HK-2 (cell line): ENCODE data around the gene RASAL2.

ENCODE experiments used
- DNase-seq: peaks from one replicate; pipeline ENCODE4 v3.0.0-alpha.2; 2018; ENCODE audit not compliant: unreplicated experiment

The RASAL2 gene

DNA sequence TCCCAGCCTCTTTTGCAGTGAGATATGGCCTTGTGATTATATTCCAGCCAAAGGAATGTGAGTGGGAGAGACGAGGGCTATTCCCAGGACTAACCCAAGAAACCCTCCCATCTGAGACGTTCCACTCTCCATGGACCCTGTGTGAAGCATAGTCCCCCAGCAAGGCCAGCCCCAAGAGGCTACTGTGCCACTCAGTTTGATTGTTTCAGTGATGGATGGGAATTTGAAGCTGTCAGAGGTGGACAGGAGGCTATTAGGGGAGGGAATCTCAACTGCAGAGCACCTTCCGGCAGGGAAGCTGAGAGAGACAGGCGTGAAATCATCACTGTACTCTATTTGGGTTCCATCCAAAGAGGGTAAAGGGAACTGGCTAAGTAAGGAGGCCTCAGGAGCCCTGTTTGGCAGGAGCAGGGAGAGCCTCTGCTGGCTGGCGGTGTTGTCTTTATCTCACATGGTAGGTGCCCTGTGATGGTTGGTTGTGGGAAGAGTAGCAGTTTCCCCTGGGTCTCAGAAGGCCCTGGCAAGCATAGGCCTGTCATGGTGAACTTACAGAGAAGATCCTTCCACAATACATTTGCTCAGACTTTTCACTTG is 415.6 kb downstream of the RASAL2 start:
- DNase-seq, result no peak

DNA sequence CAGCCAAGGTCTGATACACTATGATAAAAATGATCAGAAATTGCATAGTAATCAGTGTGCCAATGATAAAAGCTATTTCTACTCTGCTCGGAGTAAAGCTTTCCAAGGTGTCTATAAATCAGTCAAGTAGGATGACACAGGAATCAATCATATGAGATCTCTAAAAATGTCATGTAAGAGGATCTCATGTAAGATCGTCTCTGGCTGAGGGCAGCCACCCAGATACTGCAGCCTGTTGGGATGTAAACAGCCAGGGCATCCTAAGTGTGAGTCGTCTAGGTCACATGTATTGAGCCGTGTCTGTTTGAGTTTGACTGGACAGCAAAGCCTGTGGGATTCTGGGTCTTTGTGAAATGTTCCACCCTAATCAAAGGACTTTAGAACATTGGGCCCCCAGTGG is 416.3 kb downstream of the RASAL2 start:
- DNase-seq, result no peak

DNA sequence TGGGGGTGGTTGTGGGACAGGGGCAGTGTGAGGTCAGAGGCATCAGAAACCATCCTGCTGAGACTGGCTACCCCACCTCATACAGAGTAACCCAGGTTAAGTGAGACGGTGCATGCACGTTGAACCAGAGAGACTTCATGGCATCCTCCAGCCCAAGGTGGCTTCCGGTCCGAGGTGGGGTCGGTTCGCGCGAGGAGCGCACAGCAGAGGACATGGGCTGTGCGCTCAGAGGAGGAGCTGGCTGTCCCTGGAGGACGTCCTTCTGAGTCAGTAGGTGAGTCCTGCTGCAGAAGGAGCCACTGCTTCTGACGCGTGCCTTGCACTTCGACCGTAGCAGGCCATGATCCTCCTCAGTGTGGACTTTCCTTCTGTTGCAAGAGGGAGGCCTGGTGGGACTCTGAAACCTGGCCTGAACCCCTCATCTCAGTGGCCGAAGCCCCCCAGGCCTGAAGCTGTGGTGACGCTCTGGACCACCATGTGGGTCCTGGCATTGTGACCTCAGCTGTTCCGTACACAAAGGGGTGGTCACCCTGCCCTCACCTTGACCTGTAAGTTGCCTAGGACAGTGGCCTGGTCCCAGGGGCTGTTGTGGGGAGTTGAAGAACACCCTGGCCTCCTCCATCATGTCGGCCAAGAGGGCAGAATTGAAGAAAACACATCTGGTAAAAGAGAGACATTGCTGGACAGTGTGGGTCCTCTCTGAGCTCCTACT is 418.8 kb downstream of the RASAL2 start, which contains the start of gene TEX35:
Gene TEX35, plus strand, starts transcription at position 544 of the 712 bp plus-strand sequence. Its CDS starts 80 bp downstream, at position 624.
- no peak for DNase-seq

DNA sequence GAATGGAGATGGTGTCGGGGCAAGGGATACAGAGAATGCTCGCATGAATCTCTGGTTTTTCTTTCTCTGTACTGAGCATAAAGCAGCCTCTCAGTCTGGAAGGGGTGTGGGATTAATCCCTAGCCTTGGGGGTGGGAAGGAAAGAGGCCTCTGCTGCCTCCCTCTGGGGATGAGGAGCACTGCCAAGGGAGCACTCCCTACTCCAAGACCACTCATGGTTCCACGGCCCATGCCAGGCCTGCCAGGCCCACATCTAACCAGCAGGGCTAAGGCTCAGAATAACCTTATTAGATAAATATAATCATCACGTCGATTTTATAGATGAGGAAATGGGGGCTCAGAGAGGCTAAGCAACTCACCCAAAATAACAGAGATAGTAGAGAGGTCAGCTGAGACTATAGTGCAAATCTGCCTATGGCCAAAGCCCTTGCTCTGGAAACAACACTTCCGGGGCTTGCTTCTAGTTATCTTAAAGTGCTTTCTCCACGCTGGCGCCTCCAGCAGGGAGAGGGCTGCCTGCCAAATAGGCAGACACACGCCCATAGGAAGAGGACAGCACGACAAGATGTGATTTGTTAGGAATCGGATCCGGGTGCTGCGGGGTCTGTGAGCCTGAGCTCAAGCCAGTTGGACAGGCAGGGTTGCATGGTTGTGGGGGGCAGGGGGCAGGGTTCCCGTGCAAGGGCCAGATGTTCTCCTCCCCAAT is 419.5 kb downstream of the RASAL2 start:
- DNase-seq, result no peak

DNA sequence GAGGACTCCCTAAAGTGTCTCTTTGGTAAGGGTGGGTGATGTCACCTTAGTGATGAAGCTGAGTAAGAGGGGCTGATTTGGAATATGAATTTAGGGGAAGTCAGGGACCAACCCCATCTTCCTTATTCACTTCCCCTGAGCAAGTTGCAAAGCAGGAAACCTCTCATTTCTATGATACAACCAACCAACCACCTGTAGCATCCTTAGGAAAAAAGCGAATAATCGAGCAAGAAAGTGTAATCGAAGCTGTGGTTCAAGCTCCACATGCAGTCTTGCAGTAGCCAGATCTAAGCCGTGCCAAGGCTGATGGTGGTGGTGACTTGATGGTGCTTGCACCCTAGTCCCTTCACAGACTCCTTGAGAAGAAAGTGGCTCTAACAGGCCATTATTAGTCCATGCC is 422.2 kb downstream of the RASAL2 start:
- DNase-seq, result no peak

DNA sequence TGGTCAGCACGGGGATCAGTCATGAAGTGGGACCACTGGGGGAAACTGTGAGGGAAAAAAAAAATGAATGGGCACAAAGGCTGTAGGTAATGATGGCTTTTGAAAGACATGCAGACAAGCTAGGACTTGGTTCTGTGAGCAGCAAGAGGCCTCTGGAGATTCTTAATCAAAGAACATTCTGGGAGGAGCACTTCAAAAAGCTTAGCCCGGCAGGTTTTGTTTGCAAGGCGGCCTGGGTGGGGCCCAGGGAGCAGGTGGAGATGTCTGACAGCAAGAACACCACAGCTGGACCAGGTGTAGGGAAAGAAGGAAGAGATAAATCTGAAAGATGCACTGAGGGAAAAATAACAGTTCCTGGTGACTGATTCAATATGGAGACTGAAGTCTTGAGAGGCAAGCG is 425.0 kb downstream of the RASAL2 start:
- DNase-seq, result no peak

DNA sequence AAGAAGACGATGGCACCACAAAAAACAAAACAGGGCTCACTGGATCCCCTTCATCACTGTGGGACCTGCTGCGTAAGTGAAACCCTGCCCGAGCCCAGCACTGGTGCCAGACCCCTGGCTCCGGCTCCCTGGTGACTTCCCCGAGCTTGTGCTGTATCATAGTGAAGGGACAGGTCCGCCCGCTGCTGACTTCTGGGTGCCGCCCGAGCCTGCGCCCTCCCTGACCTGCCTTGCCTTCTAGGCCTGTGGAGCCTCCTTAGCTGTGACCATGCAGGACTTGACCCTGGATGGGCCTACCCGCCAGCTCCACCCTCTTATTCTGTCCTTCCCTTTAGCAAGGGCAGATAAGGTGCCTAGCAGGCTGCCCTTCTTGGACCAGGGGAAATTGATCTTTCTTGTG is 426.9 kb downstream of the RASAL2 start:
- DNase-seq, result no peak

DNA sequence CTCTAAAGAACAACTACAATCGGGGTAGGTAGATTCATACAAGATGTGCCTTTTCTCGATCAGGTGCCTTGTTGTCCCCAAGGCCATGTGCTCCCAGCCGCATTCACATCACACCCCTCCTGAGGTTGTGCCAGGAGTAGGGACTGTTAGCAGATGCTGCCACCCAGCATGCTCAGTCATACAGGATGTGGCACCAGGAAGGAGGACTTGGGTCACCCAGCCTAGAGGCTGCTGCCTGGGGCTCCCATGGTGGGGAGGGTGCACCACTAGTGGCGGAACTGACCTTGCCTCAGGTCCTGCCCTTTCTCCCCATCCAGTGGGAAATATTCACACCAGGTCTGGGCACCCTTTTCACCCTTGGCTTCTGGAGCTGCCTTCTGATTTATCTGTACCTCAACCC is 427.3 kb downstream of the RASAL2 start:
- no peak for DNase-seq

DNA sequence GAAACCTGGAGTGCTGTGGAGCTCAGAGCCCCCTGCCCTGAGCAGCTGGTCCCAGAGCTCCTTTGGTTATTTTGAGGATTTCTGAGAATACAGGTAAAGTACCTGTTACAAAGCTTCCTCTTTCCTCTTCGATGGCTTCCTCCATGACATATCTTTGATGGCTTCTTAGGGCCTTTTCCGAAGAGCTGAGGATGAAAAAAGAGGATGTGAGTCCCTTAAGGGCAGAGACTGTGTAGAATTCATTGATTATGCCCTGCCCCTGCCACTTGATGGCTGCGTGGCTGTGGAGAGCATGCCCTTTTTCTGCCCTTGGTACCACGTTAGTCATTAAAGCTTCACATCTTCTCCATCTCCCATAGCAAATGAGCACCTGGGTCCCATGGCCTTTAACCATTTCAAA is 433.2 kb downstream of the RASAL2 start:
- DNase-seq, result no peak

DNA sequence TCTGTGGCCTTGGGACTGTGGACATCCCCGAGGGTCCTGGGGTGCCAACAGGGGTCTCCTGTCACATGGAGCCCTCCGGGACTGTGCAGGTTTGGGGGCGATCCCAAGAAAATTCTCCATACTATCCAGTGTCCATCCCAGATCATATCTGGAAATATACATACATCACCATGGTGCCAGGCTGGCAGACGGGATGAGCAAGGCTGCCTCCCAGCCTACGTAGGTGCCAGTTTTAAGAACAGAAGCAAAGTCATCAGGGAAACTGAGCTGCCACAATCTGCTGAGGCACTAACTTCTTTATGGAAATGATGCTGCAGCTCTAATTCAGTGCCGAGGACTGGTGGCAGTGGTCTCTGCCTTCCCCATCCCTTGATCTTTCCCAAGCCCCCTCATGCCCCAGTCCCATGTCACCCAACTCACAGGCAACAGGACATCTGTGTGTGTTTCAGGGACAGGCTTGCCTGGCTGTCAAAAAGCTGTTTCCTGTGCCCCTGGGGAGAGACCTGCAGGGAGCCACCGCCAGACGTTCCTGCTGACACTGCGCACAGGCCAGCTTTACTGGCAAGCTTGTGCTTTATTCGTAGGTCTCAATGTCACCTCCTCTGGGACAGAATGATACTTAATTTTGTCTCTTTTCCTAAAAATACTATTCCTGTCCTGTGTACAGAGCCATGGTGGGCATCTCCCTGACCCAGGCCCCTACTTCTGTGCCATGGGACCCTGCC is 434.5 kb downstream of the RASAL2 start:
- no peak for DNase-seq

DNA sequence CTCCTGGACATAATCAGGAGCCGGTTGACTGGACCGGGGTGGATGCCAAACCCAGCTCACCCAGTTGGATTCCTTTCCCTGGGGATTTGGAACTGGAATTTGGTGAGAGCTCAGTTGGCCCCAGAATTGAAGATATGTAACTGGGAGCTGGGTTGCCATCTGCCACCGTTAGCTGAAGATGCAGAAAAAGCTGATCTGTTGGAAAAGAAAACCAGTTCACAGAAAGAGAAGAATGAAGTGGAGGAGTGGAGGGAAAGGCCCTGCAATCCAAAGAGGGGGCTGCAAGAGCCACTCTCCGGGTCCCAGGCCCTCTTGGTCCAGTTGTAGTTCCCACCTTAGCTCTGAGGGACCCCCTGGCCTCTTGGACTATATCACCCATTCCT is 435.0 kb downstream of the RASAL2 start:
- DNase-seq, result no peak

DNA sequence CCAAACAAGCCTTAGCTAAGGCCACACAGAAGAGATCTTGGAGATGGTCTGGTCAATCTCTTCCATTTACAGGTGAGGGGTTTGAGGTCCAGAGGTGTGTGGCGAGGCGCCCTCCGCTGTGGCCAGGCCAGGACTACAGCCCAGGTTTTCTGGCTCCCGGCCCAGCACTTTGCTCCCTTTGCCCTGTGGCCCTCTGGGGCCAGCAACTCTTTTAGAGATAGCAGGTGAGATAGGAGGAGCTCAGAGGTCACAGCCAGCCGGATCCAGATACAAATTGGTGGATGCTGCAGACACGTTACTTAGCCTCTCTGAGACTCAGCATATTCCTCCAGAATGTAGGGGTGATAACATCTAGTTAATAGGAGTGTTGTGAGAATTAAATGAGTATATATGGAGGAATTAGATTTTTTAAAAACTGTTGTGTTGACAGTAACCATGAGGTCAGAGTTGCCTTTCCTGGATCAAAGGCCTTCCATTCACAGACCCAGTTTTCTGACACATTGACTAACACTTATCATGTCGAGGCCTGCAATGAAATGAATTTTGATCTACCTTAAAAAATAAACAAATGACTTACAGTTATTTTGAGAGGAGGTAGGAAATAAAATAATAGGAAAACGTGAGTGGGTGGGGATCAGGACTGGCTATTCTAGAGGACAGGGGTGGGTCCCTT is 435.6 kb downstream of the RASAL2 start:
- DNase-seq, result no peak

DNA sequence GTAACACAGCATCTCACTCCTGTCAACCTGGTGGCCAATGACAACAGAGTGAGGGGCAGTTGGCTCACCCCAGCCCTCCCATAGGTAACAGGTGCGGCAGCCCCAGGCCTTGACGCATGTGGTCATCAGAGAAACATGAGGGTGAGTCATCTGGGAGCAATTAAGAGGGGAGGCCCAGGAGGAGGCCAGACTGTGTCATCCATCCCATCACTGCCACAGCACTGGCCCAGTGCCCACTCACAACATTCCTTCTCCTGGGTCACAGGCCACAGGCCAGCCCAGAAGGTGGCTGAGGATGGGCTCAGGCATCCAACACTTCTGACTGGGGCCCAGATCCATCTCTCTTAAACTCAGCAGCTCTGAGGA is 436.1 kb downstream of the RASAL2 start:
- peak; percentile 88 for DNase-seq

DNA sequence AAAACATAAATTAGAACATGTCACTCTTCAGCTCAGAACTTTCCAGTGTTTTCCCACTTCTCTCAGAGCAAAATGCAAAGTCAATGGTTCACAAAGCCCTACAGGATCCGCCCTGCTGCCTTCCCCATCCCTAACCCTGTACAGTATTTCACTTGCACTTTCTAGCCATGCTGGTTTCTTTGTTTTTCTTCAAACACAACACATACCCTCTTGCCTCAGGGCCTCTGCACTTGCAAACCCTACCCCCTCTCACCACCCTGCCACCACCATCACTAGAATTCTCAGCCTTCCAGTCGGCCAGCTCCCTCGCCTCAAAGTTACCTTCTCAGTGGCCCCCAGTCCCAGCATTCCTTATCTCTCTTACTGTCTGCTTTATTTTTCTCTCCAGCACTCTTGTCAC is 436.6 kb downstream of the RASAL2 start:
- no peak for DNase-seq

DNA sequence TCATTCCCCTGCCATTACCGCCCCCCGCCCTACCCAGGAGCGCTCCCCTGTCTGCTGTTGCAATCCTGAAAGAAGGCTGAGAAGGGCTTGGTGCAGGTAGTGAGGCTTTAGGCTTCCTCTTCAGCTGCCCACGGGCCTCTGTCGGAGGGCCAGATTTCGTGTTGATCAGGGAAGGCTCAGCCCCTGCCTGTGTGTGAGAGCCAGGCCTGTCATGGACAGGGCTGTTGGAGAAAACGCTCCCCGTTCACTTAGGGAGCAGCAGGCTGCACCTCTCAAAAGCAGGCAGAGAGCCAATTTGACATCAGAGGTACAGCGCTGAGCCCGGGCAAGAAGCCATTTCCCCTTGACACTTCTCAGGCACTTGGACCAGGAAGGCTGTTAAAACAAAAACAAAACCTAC is 438.0 kb downstream of the RASAL2 start:
- no peak for DNase-seq

DNA sequence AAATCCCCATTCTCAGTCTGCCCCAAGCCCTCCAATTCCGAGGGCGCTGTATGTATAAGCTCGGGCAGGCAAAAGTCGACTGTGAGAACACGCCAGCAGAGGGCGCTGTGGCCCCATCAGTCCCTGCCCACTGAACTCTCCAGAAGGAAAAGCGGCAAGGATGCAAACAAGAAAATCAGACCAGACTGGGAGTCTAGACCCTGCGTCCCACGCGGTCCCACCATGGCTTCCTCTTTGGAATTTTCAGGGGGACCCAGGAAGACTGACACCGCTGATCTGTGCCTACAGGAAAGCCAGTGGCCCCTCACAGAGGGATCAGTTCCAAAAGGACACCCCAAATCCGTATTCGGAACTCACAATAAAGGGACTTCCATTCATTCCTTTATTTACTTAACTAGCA is 438.5 kb downstream of the RASAL2 start:
- peak; percentile 91 for DNase-seq

DNA sequence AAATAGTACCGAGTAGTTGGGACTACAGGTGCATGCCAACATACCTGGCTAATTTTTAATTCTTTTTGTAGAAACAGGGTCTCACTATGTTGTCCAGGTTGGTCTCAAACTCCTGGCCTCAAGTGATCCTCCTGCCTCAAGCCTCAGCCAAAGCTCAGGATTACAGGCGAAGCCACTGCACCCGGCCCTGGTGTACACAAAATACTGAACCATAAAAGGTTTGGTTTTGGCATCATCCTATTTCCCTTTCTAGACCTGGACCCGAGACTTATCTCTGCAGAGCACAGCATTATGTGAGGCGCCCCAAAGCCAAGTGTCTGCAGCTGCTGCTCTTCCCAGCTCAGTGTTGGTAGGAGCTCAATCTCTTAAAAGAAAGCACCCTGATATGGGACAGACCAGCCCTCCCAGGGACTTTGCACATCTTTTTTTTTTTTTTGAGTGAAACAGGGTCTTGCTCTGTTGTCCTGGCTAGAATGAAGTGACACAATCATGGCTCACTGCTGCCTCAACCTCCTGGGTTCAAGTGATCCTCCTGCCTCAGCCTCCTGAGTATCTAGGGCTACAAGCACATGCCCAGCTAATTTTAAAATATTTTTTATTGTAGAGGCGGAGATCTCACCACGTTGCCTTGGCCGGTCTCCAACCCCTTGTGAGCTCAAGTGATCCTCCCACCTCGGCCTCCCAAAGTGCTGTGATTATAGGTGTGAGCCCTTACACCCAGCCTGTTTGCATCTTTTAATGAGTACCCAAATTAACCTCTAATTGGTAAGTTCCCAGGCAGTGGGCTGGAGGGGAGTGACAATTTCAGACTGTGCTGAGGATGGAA is 439.4 kb downstream of the RASAL2 start:
- no peak for DNase-seq
